Mesenteric fat pad (tissue), 1 donor: Measurements from ENCODE around the gene NFKBIE. TPM values are rescaled to one million over a fixed set of nuclear protein-coding genes. Genes with fewer than 3 reads are reported as not detected.

ENCODE experiments used
- DNase-seq: peaks from one replicate; pipeline ENCODE4 v3.0.0-alpha.2; 2020; ENCODE audit warnings: low spot score
- total RNA-seq: library from RNA; stranded (reverse); fragmentation: NEBNext Ultra II Directional; extraction: Animal tissue kit (Norgen Biotek cat#: 25700); gene quantifications from one replicate; pipeline ENCODE4 v1.2.1, GENCODE V29; 2021
- donor health status: DM: yes; HTN: yes; CAD: no.

The NFKBIE gene
- total RNA-seq, 1 donor from 2014 or later = 6.6 TPM

DNA sequence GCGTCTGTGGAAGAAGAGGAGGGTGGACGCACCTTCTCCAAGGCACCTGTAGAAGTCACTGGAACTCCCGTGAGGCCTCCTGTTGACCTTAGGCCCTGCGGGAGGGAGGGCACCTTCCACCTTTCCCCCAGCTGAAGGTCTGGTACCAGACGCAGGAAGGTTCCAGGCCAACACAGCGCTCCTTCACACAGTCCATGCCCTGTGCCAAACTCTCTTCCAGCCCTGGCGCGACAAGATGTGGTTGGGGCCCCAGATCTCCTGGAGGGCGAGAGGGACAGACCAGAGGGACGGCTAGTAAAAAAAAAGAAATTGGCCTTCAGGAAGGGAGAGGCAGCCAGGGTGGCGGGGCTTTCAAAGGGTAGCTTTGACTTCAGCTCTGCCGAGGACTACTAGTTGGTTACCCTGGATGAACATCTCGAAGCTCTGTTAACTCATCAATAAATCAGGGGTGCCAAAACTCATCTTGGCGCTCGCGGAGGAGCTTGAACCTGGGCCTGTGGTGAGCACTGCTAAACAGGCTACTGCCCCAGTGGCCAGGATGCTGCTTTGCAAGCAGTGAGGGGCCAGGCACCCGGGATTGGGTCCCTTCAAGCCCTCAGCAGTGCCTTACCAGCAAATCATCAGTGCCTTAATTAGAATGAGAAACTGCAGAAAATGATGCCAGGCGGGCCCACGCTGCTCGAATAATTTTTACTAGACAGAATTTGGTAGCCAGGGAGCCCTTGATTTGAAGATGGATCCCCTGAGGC lies 32.9 kb upstream of the NFKBIE start:
- no peak for DNase-seq

DNA sequence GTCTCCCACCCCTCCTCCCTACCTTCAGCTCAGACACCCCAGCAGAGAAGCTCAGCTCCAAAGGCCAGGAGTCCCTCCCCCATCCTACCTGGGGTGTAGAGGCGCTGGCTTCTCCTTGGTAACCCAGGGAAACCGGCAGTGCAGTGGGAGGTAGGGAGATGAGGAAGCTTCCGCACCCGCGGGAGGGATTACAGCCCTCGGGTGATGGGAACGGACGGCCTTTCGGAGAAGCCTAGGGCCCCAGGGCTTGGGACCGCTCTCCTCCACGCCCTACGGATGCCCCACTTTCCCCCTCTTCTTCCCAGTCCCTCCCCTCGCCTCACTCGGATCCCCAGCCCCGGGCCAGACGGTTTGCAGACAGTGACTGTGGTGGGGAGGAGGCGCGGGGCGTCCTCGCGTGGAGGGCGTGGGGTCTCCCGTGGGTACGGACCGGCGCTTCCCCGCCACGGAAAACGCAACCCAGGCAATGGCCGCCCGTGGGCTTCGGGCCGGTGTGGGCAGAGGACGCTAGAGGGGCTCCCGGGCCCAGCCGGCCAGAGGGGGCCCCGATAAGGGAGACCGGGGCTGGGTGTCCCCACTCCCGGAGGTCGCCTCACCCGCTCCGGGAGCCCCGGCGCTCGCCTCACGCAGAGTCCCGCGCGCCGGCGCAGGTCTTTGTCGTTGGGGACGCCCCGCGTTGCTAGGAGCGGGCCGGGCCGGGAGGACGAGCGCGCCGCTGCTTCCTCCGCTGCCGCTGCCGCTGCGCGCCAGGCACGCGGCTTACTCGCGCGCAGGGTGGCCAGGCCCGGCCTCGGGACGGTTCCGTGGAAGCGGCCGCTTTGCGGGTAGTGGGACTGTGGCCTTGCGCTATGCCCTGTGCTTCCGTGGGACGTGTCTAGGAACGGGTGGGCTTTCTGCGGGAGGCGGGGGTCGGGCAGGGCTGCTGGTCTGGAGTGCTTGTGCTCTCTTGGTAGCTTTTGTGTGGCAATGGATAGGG lies 32.0 kb upstream of the NFKBIE start:
- DNase-seq = no peak

DNA sequence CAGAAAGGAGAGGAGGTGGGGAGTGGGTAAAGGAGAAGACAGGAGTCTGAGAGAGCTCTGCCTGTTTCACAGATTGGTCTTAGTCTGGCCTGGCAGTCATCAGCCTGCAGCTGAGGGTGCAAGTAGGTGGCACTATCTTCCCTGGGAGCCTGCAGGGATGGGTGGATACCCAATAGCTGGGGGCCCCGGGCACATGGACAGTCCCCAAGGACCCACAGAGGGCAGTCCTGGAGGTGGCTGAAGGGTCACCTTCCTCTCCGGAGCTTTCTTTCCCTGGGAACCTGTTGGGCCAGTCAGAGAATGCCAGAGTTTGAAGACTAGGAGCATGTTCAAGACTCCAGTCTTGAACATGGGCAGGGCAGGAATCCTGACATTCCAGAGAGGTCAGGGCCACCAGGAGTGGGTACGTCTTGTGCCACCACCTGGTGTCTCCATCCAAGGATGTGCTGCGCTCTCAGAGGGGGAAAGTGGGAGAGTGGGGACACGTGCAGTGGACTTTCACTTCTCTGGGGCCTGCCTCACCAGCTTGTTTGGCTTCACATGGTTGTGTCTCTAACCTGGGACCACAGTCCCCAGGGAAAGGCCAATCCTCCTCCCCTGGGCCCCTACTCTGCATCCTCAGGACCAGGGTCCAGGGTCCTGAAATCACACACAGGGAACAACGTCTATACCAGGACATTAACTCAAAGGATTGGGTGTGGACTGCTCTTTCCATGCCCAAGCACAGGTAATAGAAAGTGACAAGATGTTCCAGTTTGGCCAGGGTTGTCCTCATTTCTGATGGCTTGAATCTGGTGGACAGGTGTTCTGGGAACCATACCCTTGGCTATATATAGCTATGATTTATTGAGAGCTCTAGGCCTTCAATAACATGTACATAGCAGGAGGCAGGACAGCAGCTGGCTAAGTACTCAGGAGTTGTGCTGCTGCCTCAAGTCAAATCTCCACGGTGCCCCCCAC lies 29.8 kb upstream of the NFKBIE start:
- no peak for DNase-seq

DNA sequence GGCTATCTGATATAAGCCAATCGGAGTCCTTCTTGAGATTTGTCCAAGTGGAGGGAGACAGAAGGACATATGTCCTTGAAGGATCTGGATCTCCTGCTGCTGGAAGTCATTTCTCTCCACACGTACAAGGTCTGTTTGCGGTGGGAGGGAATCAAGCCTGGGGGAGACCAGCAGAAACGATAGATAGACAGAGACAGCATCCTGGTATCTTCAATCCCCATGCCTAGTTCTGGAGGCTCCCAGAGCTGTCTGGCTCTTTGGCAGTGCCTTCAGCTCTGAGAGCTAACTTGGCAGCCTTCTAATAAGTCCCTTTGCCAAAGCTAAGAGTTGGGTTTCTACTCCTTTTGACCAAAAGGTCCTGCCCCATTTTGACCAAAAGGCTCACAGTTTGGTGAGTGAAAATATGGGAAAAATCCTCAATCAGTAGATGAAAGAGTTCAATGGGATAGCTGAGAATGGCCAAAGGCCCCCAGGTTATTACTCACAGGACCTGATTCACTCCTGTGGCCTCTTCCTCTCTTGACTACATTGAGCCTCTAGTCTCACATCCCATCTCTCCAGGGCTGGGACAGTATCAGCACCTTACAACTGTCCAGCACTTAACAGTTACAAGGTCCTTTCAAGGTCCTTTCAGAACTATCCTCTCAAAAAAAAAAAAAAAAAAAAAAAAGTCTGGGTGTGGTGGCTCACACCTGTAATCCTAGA lies 27.5 kb upstream of the NFKBIE start:
- DNase-seq = no peak

DNA sequence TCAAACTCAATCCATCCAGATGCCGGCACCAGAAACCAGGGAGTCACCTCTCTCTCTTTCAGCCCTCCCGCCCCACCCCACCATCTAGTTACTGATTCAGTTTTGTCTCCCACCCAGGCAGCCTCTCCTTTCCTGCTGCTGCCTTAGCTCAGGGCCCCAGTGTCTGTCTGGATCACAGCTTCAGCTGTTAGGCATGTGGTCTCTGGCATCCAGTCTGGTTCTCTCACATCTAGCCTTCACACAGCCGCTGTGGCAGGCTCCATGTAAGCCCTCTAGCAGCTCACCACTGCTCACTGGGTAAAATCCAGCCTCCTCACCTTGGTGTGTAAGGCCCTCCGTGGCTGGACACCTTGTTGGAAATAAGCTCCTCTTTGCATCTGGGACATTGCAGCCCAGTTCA lies 26.5 kb upstream of the NFKBIE start:
- DNase-seq = no peak

DNA sequence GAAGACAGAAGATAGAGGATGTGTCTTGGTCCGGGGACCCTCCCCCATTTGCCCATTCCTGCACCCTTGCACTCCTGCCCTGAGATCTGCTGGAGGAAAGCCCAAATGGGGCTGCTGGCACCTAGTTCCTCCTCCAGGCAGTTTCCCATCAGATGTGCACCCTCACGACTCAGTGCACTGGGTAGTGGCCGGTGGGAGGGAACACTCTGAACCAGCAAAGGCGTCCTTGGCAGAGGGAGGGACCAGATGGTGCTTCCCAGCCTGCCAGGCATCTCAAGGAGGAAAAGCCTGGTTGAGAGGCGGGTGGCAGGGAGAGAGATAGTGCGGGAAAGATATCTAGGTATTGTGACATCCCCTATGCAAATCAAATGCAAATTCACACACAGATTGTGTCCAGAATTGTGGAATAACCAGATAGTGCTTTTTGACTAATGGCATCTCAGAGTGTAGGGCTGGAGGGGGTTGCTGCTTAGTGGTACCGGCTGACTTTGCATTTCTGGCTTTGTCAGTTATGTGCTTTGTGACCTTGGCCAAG lies 24.4 kb upstream of the NFKBIE start:
- no peak for DNase-seq

DNA sequence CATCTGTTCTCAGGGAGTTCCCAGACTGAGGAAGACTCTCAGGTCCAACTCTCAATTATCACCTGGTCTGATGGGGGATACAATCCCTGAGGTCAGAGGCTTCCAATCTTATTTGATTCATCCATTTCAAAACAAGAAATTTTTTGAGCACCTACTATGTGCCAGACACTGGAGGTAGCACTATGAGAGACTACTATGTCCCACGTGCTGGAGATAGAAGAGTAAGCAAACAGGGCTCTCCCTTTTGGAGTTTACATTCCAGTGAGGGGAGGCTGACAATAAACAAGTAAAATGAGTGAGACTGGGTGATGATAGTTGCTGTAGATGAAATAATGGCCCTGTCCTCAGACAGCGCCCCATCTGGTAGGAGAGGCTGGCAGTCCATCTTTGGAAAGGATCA lies 21.4 kb upstream of the NFKBIE start:
- DNase-seq = no peak

DNA sequence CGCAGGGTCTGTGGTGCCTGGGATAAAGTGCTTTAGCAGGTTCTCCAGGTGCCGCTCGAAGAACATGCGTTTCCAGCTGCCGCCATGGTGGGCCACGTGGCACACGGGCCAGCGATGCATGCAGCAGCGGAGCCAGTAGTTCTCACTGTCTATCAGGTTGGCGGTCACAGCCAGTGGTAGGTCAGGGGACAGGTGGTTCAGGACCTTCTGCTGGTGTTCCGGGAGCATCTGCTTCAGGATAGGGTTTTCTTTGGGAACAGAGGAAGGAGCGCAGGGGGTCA lies 20.9 kb upstream of the NFKBIE start:
- DNase-seq = no peak

DNA sequence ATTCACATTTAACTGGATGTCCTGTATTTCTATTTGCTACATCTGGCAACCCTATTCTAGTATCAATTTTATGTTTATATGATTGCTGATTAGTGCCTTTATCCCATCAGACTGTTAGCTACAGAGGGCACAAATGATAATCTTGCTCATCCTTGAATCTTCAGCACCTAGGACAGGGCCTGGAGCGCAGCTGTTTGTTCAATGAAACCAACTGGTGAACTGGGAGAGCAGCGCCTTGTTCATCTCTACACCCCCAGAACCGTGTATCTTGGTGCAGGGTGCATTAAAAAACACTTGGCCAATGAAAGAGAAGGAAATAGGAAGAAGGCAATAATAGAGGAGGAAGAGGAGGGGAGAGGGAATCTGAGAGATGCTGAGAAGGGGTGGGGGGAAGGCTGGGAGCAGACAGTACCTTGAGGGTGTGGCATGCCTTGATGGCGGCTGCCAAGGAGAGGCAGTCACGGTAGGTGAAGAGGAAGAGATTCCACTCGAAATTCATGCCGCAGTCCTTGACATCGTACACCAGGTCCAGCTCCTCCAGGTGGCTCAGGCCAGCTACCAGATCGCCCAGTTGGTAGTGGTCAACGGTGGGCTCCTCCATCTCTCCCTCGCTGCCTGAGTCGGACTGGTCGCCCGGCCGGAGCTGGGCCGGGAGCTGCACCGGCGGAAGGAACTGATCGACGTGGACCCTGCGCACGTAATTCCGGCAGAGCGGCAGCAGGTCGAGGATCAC lies 20.4 kb upstream of the NFKBIE start:
- DNase-seq = no peak

DNA sequence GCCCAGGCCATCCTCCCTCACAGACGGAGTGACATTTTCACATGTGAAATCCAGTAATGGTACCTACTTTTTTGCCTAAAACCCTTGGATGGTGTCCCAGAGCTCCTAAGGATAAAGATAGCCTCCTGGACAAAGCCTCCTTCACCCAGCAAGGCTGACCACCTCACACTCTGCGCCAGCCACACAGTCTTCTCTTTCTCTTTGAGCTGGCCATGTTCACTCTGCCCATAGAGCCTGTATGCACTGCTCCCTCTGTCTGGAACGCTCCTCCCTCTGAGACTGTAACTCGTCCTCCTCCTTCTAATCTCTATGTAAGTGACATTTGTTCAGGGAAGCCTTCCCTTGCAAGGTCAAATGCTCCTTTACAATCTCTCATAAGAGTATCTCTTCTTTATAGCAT lies 19.5 kb upstream of the NFKBIE start:
- no peak for DNase-seq

DNA sequence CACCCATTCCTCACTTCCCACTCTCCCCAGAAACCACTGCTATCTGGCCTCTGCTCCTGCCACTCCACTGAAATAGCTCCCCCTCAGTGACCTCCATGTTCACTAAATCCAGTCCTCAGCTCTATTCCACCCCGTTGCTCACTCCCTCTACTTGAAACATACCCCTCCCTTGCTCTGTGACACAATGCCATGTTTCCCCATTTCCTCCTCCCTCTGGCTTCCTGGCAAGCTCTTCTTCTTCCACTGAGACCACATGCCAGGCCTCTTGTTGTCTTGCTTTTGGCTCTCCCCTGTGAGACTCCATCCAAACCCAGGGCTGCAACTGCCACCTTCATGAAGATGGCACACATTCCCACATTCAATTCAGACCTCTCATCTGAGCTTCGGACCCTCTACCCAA lies 18.8 kb upstream of the NFKBIE start:
- DNase-seq = no peak

DNA sequence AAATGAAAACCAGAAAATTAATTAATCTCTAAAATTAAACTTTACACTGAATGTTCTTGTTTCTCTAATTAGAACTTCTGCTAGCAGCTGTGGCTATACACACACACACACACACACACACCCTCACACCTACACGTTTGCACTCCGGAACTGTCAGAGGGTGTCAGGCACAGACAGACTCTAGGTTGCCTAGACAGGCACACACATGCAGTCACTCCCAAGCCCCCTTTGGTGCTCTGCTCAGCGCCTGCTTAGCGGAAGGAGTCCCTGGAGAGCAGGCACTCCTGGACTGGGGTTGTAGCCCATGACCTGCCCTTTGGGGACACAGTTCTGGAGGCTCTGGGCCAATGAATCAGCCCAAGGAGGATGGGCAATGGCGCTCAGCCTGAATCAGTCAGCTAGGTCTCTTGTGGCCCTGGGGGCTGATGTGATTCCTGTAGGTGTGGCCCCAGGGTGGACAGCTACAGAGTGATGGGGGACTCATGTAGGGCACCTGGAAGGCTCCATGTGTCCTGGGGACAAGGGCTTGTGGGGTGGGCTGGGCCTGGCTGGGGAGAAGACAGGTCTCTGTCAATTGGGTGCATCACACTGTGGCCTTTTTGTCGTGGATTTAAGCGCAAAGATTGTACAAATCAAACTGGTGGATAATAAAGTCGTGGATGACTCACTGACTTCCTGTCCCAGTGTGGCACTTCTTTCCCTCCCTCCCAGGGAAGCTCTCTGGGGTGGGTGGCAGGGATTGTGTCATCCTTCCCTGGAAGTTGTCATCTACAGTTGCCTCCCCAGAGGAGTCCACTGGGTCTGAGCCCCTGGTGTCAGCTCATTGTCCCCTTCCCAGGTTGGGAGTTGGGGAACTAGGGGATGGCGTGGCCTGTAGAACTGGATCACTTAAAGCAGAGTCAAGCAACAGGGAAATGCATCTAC lies 13.7 kb upstream of the NFKBIE start:
- no peak for DNase-seq

DNA sequence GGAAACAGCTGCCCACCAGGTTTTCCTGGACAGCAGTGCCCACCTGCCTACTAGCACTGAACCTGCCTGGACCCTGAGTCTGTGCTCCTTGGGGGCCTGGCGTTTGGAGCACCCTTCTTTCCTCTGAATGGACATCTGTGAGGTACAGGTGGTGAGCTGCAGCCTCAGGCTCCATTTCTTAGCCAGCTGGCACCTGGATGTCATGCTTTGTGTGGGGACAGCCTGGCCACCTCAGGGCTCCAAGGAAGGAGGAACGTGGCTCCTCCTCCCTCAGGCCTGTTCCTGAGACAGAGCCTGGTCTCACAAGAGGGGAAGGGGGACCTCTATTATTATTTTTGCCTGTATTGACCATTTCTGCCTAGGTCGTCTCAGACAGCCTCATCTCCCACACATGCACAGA lies 13.0 kb upstream of the NFKBIE start:
- no peak for DNase-seq

DNA sequence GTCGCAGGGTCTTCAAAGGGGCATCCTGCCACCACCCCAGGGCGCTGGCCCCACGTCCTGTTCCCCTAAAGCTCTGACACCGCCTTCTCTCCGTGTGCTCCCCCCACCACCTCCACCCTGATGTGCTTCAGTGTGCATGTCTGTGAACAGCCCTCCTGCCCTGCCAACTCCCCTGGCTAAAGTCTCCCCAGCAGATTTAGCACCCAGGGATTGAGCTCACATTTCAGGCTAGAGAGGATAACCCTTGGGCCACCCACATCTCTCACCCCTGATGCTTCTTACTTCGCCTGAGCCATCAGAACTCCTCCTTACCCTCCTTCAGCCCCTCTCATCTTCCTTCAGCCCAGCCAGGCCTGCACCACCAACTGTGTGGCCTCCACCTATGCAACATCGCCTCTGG lies 12.4 kb upstream of the NFKBIE start:
- no peak for DNase-seq

DNA sequence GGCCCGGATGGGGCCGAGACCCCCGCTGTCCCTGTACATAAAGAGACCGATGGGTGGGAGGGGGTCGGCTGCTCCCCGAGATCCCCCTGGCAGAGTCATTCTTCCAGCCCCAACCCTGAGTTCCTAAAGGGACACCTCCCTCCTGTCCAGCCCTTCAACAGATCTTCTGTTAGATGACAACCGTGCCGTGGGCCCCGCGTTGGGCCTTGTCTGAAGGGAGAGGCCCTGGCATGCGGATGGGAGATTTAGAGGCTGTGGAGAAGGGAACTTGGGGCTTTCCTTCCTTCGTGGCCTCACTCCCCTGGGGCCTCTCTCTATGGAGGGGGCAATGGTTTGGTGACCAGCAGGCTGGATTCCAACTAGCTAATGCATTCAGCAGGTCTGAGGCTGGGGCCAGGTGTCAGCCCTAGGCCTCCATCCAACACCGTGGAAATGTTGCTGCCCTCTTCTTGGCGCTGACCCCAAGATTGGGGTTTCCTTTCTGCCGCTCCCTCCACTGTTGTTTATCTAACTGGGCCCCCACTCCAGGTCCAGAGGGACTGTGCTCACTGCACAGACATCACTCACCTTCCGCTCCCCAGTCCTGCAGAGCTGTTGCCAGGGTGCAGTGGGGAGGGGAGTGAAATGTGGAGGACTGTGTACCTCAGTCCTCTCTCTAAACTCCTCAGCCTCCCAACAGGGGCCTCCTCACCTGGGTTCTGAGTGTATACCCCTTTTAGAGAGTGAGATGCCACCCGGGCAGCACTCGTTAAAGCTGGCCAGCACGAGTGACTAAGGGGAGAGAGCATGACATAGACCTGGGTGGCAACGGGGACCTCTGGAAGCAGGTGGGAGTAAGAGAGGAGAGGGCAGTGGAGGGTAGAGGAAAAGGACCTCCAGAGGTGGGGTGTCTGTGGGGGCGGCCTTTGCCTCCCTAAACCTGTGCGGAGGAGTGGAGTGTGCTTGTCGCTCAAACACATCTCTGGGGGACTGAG lies 11.6 kb upstream of the NFKBIE start:
- no peak for DNase-seq

DNA sequence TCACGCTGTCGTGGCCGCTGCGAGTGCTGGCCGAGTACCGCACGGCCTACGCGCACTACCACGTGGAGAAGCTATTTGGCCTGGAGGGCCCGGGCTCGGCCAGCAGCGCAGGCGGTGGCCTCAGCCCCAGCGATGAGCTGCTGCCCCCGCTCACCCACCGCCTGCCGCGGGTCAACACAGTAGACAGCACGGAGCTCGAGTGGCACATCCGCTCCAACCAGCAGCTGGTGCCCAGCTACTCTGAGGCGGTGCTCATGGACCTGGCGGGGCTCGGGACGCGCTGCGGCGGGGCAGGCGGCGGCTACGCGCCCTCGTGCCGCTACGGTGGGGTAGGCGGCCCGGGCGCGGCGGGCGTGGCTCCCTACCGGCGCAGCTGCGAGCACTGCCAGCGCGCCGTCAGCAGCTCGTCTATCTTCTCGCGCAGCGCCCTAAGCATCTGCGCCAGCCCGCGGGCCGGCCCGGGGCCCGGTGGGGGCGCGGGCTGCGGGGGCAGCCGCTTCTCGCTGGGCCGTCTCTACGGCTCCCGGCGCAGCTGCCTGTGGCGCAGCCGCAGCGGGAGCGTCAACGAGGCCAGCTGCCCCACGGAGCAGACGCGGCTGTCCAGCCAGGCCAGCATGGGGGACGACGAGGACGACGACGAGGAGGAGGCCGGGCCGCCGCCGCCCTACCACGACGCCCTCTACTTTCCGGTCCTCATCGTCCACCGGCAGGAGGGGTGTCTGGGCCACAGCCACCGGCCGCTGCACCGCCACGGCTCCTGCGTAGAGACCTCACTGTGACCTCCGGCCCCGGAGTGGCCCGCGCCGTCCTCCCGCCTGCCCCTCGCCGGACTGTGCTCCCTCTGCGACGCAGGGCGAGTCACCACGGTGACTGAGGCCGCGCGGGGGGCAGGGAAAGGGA lies 10.6 kb upstream of the NFKBIE start:
- no peak for DNase-seq
